Fibroblast of mammary gland (primary cell): Measurements from ENCODE around the gene POGLUT3.

ENCODE experiments used
- DNase-seq: peaks from one replicate; pipeline ENCODE4 v3.0.0-alpha.2; 2010; ENCODE audit warnings: low read depth
- H3K4me3 ChIP-seq: 2 replicates; pipeline ENCODE4 v1.5.1; 2011; ENCODE audit warnings: low read depth, mild to moderate bottlenecking, low read length, moderate library complexity; ENCODE audit not compliant: control insufficient read depth
- CTCF ChIP-seq: conservative IDR thresholded peaks from 2 replicates; pipeline ENCODE4 v1.5.1; 2011; ENCODE audit warnings: low read depth, low read length, inconsistent platforms; ENCODE audit not compliant: control insufficient read depth, insufficient read depth

POGLUT3 gene

GRCh38 chr11:108453207-108453835 is 44.9 kb downstream of the POGLUT3 start:
- no peak for DNase-seq
- no peak for TF ChIP-seq CTCF
- H3K4me3 ChIP-seq: no peak overlapping the region
